IMR-90 (cell line): Measurements from ENCODE around the gene MLLT10. TPM values are rescaled to one million over a fixed set of nuclear protein-coding genes. Genes with fewer than 3 reads are reported as not detected.

ENCODE experiments used
- ATAC-seq: fragments of 200-7000 bp; cut with Tn5 transposase; 2 replicates; pipeline ENCODE4 v1.9.1; 2020; ENCODE audit warnings: low read depth, mild to moderate bottlenecking, moderate library complexity
- BruUV-seq: library from RNA; stranded (reverse); fragments of 400-500 nt; replicated peaks from 2 replicates; lab custom pipeline; 2021; lab: Mats Ljungman, UMichigan
- CTCF ChIA-PET: fragments of 300-600 bp; formaldehyde crosslinking; extraction: SDS; loops from one replicate; lab custom pipeline; 2021; ENCODE audit warnings: antibody characterized with exemption; lab: Yijun Ruan, JAX
- POLR2A ChIA-PET: fragments of 300-600 bp; sonication (Branson Sonifier 250); formaldehyde crosslinking; loops from one replicate; lab custom pipeline; 2022; ENCODE audit warnings: antibody characterized with exemption; ENCODE audit not compliant: unreplicated experiment; lab: Charles Lee
- DNase-seq: peaks from one replicate; pipeline ENCODE4 v3.0.0; 2013
- H2AFZ ChIP-seq: replicated peaks from 2 replicates; pipeline ENCODE3; 2013; ENCODE audit warnings: low read length, mild to moderate bottlenecking; ENCODE audit not compliant: poor library complexity
- H2AK5ac ChIP-seq: 2 replicates; pipeline ENCODE4 v1.6.1; 2013; ENCODE audit warnings: low read depth, low read length, inconsistent platforms
- H2AK9ac ChIP-seq: replicated peaks from 2 replicates; pipeline ENCODE3; 2013; ENCODE audit warnings: mild to moderate bottlenecking, low read depth, low read length, moderate library complexity; ENCODE audit not compliant: poor library complexity
- H2BK120ac ChIP-seq: 2 replicates; pipeline ENCODE4 v1.6.1; 2013; ENCODE audit warnings: low read depth, low read length, inconsistent platforms
- H2BK15ac ChIP-seq: 3 replicates; pipeline ENCODE4 v1.6.1; 2013; ENCODE audit warnings: low read depth, low read length, inconsistent platforms
- H2BK20ac ChIP-seq: 2 replicates; pipeline ENCODE4 v1.6.1; 2013; ENCODE audit warnings: low read depth, mild to moderate bottlenecking, inconsistent platforms, low read length, moderate library complexity
- H2BK5ac ChIP-seq: 2 replicates; pipeline ENCODE4 v1.6.1; 2013; ENCODE audit warnings: mild to moderate bottlenecking, low read depth, low read length, inconsistent platforms; ENCODE audit not compliant: poor library complexity, severe bottlenecking
- H3K14ac ChIP-seq: replicated peaks from 2 replicates; pipeline ENCODE4 v1.6.1; 2013; ENCODE audit warnings: low read depth, low read length, inconsistent platforms
- H3K18ac ChIP-seq: 2 replicates; pipeline ENCODE4 v1.6.1; 2013; ENCODE audit warnings: low read depth, low read length, control low read depth
- H3K23ac ChIP-seq: 2 replicates; pipeline ENCODE4 v1.6.1; 2013; ENCODE audit warnings: low read depth, low read length, inconsistent platforms
- H3K27ac ChIP-seq: 2 replicates; pipeline ENCODE4 v1.5.1; 2013; ENCODE audit warnings: mild to moderate bottlenecking, control low read depth, low read length; ENCODE audit not compliant: insufficient read depth
- H3K27me3 ChIP-seq: 2 replicates; pipeline ENCODE4 v1.6.1; 2013; ENCODE audit warnings: low read length; ENCODE audit not compliant: control insufficient read depth, insufficient read depth
- H3K36me3 ChIP-seq: 2 replicates; pipeline ENCODE4 v1.6.1; 2013; ENCODE audit warnings: low read length, mixed read lengths; ENCODE audit not compliant: control insufficient read depth, insufficient read depth
- H3K4ac ChIP-seq: 2 replicates; pipeline ENCODE4 v1.6.1; 2013; ENCODE audit warnings: low read depth, low read length, inconsistent platforms
- H3K4me1 ChIP-seq: 2 replicates; pipeline ENCODE4 v1.6.1; 2013; ENCODE audit warnings: low read length, mixed read lengths; ENCODE audit not compliant: control insufficient read depth, insufficient read depth
- H3K4me2 ChIP-seq: 2 replicates; pipeline ENCODE4 v1.6.1; 2013; ENCODE audit warnings: low read depth, mild to moderate bottlenecking, control low read depth, low read length, moderate library complexity
- H3K4me3 ChIP-seq: 2 replicates; pipeline ENCODE4 v1.5.1; 2013; ENCODE audit warnings: low read depth, mild to moderate bottlenecking, control low read depth, low read length, moderate library complexity; ENCODE audit not compliant: insufficient read depth
- H3K56ac ChIP-seq: 2 replicates; pipeline ENCODE4 v1.6.1; 2013; ENCODE audit warnings: low read length, inconsistent platforms; ENCODE audit not compliant: insufficient read depth; ENCODE audit errors: extremely low read depth
- H3K79me1 ChIP-seq, 2 experiments: 2 replicates each; pipeline ENCODE4 v1.6.1; 2013; ENCODE audit warnings: low read length in 2 of 2, inconsistent platforms in 1 of 2, low read depth in 1 of 2
- H3K9ac ChIP-seq: 2 replicates; pipeline ENCODE4 v1.6.1; 2013; ENCODE audit warnings: low read depth, low read length, control low read depth
- H3K9me1 ChIP-seq: 2 replicates; pipeline ENCODE4 v1.6.1; 2013; ENCODE audit warnings: low read length, inconsistent platforms; ENCODE audit not compliant: insufficient read depth
- H3K9me3 ChIP-seq: 2 replicates; pipeline ENCODE4 v1.6.1; 2013; ENCODE audit warnings: low read length; ENCODE audit not compliant: control insufficient read depth, insufficient read depth
- H4K20me1 ChIP-seq: 2 replicates; pipeline ENCODE4 v1.6.1; 2013; ENCODE audit warnings: low read length, inconsistent platforms; ENCODE audit not compliant: insufficient read depth
- H4K5ac ChIP-seq: 2 replicates; pipeline ENCODE4 v1.6.1; 2013; ENCODE audit warnings: mild to moderate bottlenecking, low read depth, low read length, control low read depth
- H4K8ac ChIP-seq, 2 experiments: 2 replicates each; pipeline ENCODE4 v1.6.1; 2013; ENCODE audit warnings: low read depth in 2 of 2, low read length in 2 of 2, control low read depth in 1 of 2, inconsistent platforms in 1 of 2
- H4K91ac ChIP-seq: 2 replicates; pipeline ENCODE4 v1.6.1; 2013; ENCODE audit warnings: low read depth, low read length, inconsistent platforms; ENCODE audit not compliant: insufficient read depth
- BHLHE40 ChIP-seq: fragments of 150-350 bp; IDR thresholded peaks from 2 replicates; pipeline ENCODE4 v1.6.1; 2016; ENCODE audit warnings: mild to moderate bottlenecking, low read depth, low read length
- CHD1 ChIP-seq: IDR thresholded peaks from 2 replicates; pipeline ENCODE4 v1.6.1; 2012; ENCODE audit warnings: low read depth, low read length, improper control_type of control experiment
- CTCF ChIP-seq: conservative IDR thresholded peaks from 2 replicates; pipeline ENCODE4 v1.5.1; 2012; ENCODE audit warnings: mild to moderate bottlenecking, low read depth, low read length, improper control_type of control experiment
- NFE2L2 ChIP-seq: fragments of 150-350 bp; IDR thresholded peaks from 2 replicates; pipeline ENCODE4 v1.6.1; 2016; ENCODE audit warnings: low read depth, mild to moderate bottlenecking, low read length
- RFX5 ChIP-seq: IDR thresholded peaks from 2 replicates; pipeline ENCODE4 v1.8.0; 2012; ENCODE audit warnings: low read depth, mild to moderate bottlenecking, low read length, moderate library complexity
- USF2 ChIP-seq: fragments of 150-350 bp; IDR thresholded peaks from 2 replicates; pipeline ENCODE4 v1.6.1; 2017; ENCODE audit warnings: mild to moderate bottlenecking, antibody characterized with exemption, low read length, low read depth
- WGBS, 2 experiments: methylation state at CpG; one replicate each; pipeline versions ENCODE4 v1.1.5 to v1.1.7; 2013; ENCODE audit warnings: missing lambda C conversion rate in 2 of 2; ENCODE audit not compliant: insufficient read length in 1 of 2; ENCODE audit errors: extremely low coverage in 2 of 2; 5-methylcytosine and 5-hydroxymethylcytosine counted together
- dilution Hi-C: fragments of 300-500 bp; cut with HindIII; formaldehyde crosslinking; loops from one replicate; pipeline ENCODE4 v1.14.3; 2018; ENCODE audit warnings: low sequenced_read_pairs; ENCODE audit not compliant: unreplicated experiment
- in situ Hi-C: fragments of 300-500 bp; cut with MboI; formaldehyde crosslinking; loops from 3 replicates; pipeline ENCODE4 v1.14.3; 2019; ENCODE audit warnings: low sequenced_read_pairs, inconsistent platforms, mixed read lengths
- intact Hi-C: fragments of 100-400 bp; cut with micrococcal nuclease; formaldehyde crosslinking; loops from 2 replicates; pipeline ENCODE4 v1.10.0; 2022
- polyA plus RNA-seq, 3 experiments: library from polyadenylated mRNA; depleted of rRNA; stranded (reverse); fragments of >200 nt; gene quantifications; 2 replicates each; pipeline ENCODE4 v1.2.3, GENCODE V29; 2012; ENCODE audit warnings: low replicate concordance in 1 of 3
- total RNA-seq: library from RNA; depleted of rRNA; stranded (reverse); fragments of >200 nt; gene quantifications from 2 replicates; pipeline ENCODE4 v1.2.3, GENCODE V29; 2012

Gene MLLT10
- total and polyA plus RNA-seq, 2 of the 4 experiments (the other 2 are of a cell fraction), result 22.5 to 29.0 TPM

GRCh38 chr10:21514129-21514817, 19.8 kb upstream of the MLLT10 start:
- ATAC-seq (no peak), DNase-seq (no peak)
- Histone ChIP-seq H2AK9ac (no peak overlapping the region), H2AK5ac (no peak overlapping the region), H4K20me1 (no peaks in the 10 kb centered on the region), H3K18ac (no peak overlapping the region), H2BK120ac (no peak overlapping the region), H3K27ac (no peak overlapping the region), H4K5ac (no peak overlapping the region), H3K4me1 (peaks cover 7% of the 10 kb centered on the region; the same call in 1 of the 2 replicates), H4K91ac (no peak overlapping the region), H3K79me1 (peaks cover 0 to 3% of the 10 kb centered on the region in 2 experiments; a peak in 1 of 4 replicates), H3K4me2 (peak overlapping the region; percentile 48; the same call in 1 of the 2 replicates), H3K14ac (no peak overlapping the region), H3K9ac (no peak overlapping the region; the same call in 1 of the 2 replicates), H3K56ac (no peak overlapping the region; the same call in 1 of the 2 replicates), H3K9me1 (no peaks in the 10 kb centered on the region), H3K27me3 (no peaks in the 10 kb centered on the region), H4K8ac (peak overlapping the region in 1 of 2 experiments; percentile 29; a peak in 1 of 4 replicates), H2BK5ac (no peak overlapping the region), H3K36me3 (no peaks in the 10 kb centered on the region), H2BK20ac (no peak overlapping the region), H3K4ac (no peak overlapping the region), H3K4me3 (no peak overlapping the region), H3K9me3 (no peaks in the 10 kb centered on the region), H2AFZ (no peak overlapping the region), H2BK15ac (no peak overlapping the region), H3K23ac (no peak overlapping the region)
- WGBS, 2 experiments, result no CpG with 5 or more reads among the region's 6 CpGs
- dilution Hi-C loops (no loop called here), intact Hi-C loops (loop anchor here (5.0 kb wide), 1 partner anchor 813 kb away; no protein-coding TSS in a partner anchor), in situ Hi-C loops (loop anchor here (25.0 kb wide), 3 partner anchors 798 to 1098 kb away; partner anchors contain the start of genes BMI1 and COMMD3)
- no TSS peak for BruUV-seq
- ChIA-PET CTCF (interaction anchor here (0.8 to 1.3 kb wide), 2 partner anchors 18 to 221 kb away, joined by 7 to 8 read pairs; no protein-coding TSS in a partner anchor), POLR2A (no interaction called here)
- TF ChIP-seq CTCF (no peak), USF2 (no peak), CHD1 (no peak), NFE2L2 (no peak), BHLHE40 (no peak), RFX5 (no peak)
